Measurements from ENCODE around the gene COL27A1.

COL27A1 gene

GRCh38 chr9:114272739-114273431 lies 117.5 kb downstream of the COL27A1 start:
- Histone ChIP-seq H3K27ac (ENCODE audit: extremely low read depth, low read depth, low read length) (no peak overlapping the region), H3K4me1 (ENCODE audit: control insufficient read depth, insufficient read depth, low read length) (no peaks in the 10 kb centered on the region), H3K36me3 (ENCODE audit: control insufficient read depth in 2 of 2, insufficient read depth in 1 of 2, low read length in 2 of 2) (peaks cover 0 to 3% of the 10 kb centered on the region in 2 experiments; a peak in 1 of 3 replicates), H3K4me3 (ENCODE audit: low read depth, low read length) (no peak overlapping the region), H3K9me3 (ENCODE audit: control insufficient read depth, insufficient read depth, low read depth, low read length) (no peaks in the 10 kb centered on the region)
- ChIA-PET POLR2A (no interaction called here), CTCF (interaction anchor here (0.6 to 5.1 kb wide), 7 partner anchors 18 to 191 kb away, joined by 3 to 37 read pairs (median 7); no protein-coding TSS in a partner anchor)
- TF ChIP-seq ZNF324 (tag by site-specific recombination; IDR thresholded peaks at IDR 0.05) (no peak), ZNF777 (tag by site-specific recombination; IDR thresholded peaks at IDR 0.05; ENCODE audit: borderline replicate concordance) (no peak), ZNF692 (tag by site-specific recombination; IDR thresholded peaks at IDR 0.05) (no peak), ZNF202 (tag by site-specific recombination; IDR thresholded peaks at IDR 0.05; ENCODE audit: borderline replicate concordance) (no peak), ZBTB1 (tag by site-specific recombination; IDR thresholded peaks at IDR 0.05) (no peak), KLF7 (tag by site-specific recombination; IDR thresholded peaks at IDR 0.05; ENCODE audit: borderline replicate concordance) (no peak), ZNF830 (tag by site-specific recombination; IDR thresholded peaks at IDR 0.05; ENCODE audit: low read depth) (no peak), ZBTB7A (tag by site-specific recombination; IDR thresholded peaks at IDR 0.05; ENCODE audit: low read depth) (no peak), ZNF311 (tag by site-specific recombination; IDR thresholded peaks at IDR 0.05; ENCODE audit: borderline replicate concordance) (no peak), ZNF354C (tag by site-specific recombination; IDR thresholded peaks at IDR 0.05; ENCODE audit: borderline replicate concordance, low read depth) (no peak), ZNF16 (tag by site-specific recombination; IDR thresholded peaks at IDR 0.05; ENCODE audit: low read depth) (no peak), MZF1 (tag by site-specific recombination; IDR thresholded peaks at IDR 0.05; ENCODE audit: borderline replicate concordance) (no peak)
- TF ChIP-seq, protein P1, sequence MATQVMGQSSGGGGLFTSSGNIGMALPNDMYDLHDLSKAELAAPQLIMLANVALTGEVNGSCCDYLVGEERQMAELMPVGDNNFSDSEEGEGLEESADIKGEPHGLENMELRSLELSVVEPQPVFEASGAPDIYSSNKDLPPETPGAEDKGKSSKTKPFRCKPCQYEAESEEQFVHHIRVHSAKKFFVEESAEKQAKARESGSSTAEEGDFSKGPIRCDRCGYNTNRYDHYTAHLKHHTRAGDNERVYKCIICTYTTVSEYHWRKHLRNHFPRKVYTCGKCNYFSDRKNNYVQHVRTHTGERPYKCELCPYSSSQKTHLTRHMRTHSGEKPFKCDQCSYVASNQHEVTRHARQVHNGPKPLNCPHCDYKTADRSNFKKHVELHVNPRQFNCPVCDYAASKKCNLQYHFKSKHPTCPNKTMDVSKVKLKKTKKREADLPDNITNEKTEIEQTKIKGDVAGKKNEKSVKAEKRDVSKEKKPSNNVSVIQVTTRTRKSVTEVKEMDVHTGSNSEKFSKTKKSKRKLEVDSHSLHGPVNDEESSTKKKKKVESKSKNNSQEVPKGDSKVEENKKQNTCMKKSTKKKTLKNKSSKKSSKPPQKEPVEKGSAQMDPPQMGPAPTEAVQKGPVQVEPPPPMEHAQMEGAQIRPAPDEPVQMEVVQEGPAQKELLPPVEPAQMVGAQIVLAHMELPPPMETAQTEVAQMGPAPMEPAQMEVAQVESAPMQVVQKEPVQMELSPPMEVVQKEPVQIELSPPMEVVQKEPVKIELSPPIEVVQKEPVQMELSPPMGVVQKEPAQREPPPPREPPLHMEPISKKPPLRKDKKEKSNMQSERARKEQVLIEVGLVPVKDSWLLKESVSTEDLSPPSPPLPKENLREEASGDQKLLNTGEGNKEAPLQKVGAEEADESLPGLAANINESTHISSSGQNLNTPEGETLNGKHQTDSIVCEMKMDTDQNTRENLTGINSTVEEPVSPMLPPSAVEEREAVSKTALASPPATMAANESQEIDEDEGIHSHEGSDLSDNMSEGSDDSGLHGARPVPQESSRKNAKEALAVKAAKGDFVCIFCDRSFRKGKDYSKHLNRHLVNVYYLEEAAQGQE (tag by site-specific recombination; IDR thresholded peaks at IDR 0.05): no peak
- TF ChIP-seq, protein P2, sequence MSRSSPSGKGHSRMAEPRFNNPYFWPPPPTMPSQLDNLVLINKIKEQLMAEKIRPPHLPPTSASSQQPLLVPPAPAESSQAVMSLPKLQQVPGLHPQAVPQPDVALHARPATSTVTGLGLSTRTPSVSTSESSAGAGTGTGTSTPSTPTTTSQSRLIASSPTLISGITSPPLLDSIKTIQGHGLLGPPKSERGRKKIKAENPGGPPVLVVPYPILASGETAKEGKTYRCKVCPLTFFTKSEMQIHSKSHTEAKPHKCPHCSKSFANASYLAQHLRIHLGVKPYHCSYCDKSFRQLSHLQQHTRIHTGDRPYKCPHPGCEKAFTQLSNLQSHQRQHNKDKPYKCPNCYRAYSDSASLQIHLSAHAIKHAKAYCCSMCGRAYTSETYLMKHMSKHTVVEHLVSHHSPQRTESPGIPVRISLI (tag by site-specific recombination; IDR thresholded peaks at IDR 0.05): no peak

DNA sequence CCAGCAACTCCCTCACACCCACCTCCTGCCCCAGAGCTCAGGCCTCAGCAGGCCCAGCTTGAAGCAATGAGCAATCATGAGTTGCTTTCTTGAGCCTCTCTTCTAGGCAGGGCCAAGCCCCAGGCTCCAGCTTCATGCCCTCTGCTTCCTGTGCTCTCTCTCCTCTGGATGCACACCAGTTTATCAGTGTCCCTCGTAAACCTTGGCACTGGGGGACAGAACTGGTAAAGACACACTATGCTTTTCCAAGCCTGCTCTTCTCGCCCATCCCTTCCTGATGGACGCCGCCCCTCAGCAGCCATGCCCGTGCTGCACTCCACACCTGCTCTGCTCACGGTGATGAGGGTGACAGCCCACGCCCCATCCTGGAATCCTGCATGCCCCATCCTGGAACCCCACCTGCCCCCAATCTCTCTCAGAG lies 118.1 kb downstream of the COL27A1 start:
- no peaks in the 10 kb centered on the region for H3K4me1 ChIP-seq (ENCODE audit: control insufficient read depth, insufficient read depth, low read length)
- ChIA-PET POLR2A (no interaction called here), CTCF (interaction anchor here (0.6 to 5.1 kb wide), 7 partner anchors 17 to 1575 kb away, joined by 3 to 37 read pairs (median 4); no protein-coding TSS in a partner anchor)
- H3K4me3 ChIP-seq (ENCODE audit: low read depth, low read length): no peak overlapping the region
- H3K36me3 ChIP-seq (ENCODE audit: control insufficient read depth in 2 of 2, insufficient read depth in 1 of 2, low read length in 2 of 2): peaks cover 0 to 3% of the 10 kb centered on the region in 2 experiments; a peak in 1 of 3 replicates
- no peak overlapping the region for H3K27ac ChIP-seq (ENCODE audit: extremely low read depth, low read depth, low read length)
- no peaks in the 10 kb centered on the region for H3K9me3 ChIP-seq (ENCODE audit: control insufficient read depth, insufficient read depth, low read depth, low read length)
- no peak for TF ChIP-seq ZNF202 (tag by site-specific recombination; IDR thresholded peaks at IDR 0.05; ENCODE audit: borderline replicate concordance)
- no peak for TF ChIP-seq KLF10 (tag by site-specific recombination; IDR thresholded peaks at IDR 0.05)
- TF ChIP-seq ZNF366 (tag by site-specific recombination; conservative IDR thresholded peaks at IDR 0.05): no peak
- no peak for TF ChIP-seq ZNF645 (tag by site-specific recombination; IDR thresholded peaks at IDR 0.05)
- TF ChIP-seq ZNF155 (tag by site-specific recombination; IDR thresholded peaks at IDR 0.05): no peak
- TF ChIP-seq KLF17 (tag by site-specific recombination; IDR thresholded peaks at IDR 0.05): no peak
- TF ChIP-seq, protein P3, sequence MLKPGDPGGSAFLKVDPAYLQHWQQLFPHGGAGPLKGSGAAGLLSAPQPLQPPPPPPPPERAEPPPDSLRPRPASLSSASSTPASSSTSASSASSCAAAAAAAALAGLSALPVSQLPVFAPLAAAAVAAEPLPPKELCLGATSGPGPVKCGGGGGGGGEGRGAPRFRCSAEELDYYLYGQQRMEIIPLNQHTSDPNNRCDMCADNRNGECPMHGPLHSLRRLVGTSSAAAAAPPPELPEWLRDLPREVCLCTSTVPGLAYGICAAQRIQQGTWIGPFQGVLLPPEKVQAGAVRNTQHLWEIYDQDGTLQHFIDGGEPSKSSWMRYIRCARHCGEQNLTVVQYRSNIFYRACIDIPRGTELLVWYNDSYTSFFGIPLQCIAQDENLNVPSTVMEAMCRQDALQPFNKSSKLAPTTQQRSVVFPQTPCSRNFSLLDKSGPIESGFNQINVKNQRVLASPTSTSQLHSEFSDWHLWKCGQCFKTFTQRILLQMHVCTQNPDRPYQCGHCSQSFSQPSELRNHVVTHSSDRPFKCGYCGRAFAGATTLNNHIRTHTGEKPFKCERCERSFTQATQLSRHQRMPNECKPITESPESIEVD (tag by site-specific recombination; IDR thresholded peaks at IDR 0.05): no peak
- TF ChIP-seq YY2 (tag by site-specific recombination; IDR thresholded peaks at IDR 0.05): no peak
- TF ChIP-seq, protein P4, sequence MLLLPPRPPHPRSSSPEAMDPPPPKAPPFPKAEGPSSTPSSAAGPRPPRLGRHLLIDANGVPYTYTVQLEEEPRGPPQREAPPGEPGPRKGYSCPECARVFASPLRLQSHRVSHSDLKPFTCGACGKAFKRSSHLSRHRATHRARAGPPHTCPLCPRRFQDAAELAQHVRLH (tag by site-specific recombination; IDR thresholded peaks at IDR 0.05): no peak
- TF ChIP-seq ZNF747 (tag by site-specific recombination; IDR thresholded peaks at IDR 0.05): no peak

Data from HEK293 (cell line).